Measurements from ENCODE around the gene ULK1.

DNA sequence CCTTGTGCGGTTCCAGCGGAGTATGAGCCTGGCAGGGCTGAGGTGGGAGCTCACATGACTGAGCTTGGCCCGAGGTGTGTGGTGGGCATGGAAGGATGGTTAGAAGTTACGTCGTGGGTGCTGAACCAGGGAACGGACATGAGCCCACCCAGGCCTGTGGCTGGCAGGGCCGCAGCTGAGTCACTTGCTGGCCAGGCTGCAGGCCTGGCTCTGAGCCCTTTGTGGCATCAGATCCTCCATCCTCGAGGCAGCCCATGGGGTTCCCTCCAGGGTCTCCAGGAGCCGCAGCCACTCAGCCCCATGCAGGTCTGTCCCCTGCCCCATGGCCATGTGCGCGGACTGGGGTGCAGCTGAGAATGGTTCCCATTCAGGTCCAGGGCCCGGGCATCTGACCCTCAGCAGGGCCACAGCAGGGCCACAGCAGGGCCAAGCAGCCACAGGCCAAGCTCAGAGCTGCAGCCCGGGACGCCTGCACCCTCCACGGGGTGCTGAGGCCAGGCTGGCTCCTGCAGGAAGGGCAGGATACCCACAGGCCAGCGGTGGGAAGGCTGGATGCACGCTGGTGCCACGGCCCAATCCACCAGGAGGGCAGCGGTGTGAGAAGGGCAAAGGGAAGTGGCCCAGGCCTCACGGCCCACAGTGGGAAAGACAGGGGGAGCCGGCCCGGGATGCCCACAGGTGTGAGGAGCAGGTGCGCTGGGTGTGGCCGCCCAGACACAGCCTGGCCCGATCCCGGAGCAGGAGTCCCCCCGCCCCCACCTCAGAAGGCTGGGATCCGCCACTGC, 26.3 kb upstream of the ULK1 start:
- TF ChIP-seq, protein P1, sequence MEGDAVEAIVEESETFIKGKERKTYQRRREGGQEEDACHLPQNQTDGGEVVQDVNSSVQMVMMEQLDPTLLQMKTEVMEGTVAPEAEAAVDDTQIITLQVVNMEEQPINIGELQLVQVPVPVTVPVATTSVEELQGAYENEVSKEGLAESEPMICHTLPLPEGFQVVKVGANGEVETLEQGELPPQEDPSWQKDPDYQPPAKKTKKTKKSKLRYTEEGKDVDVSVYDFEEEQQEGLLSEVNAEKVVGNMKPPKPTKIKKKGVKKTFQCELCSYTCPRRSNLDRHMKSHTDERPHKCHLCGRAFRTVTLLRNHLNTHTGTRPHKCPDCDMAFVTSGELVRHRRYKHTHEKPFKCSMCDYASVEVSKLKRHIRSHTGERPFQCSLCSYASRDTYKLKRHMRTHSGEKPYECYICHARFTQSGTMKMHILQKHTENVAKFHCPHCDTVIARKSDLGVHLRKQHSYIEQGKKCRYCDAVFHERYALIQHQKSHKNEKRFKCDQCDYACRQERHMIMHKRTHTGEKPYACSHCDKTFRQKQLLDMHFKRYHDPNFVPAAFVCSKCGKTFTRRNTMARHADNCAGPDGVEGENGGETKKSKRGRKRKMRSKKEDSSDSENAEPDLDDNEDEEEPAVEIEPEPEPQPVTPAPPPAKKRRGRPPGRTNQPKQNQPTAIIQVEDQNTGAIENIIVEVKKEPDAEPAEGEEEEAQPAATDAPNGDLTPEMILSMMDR (IDR thresholded peaks at IDR 0.05; ENCODE audit: low read depth, low read length, poor library complexity, severe bottlenecking) = no peak
- no peak for TF ChIP-seq EZH2phosphoT487 (IDR thresholded peaks at IDR 0.05; ENCODE audit: borderline replicate concordance, low read length)
